ENCODE measurements around the gene PDE11A. TPM values are rescaled to one million over a fixed set of nuclear protein-coding genes. Genes with fewer than 3 reads are reported as not detected.

PDE11A gene
- total RNA-seq, 1 experiment from 2014 or later, result 0.13 TPM

GRCh38 chr2:177658309-177658708 is 414.3 kb downstream of the PDE11A start:
- Mint-ChIP-seq H3K27ac (no peak overlapping the region), H3K4me3 (no peak overlapping the region), H3K4me1 (peaks cover 21 to 23% of the 10 kb centered on the region in 2 experiments), H3K27me3 (ENCODE audit: low read depth) (peaks cover 67% of the 10 kb centered on the region), H3K36me3 (ENCODE audit: insufficient read depth in 1 of 3, low read depth in 3 of 3) (no peaks in the 10 kb centered on the region), H3K9me3 (no peaks in the 10 kb centered on the region)
- H4K8ac ChIP-seq (replicated peaks; ENCODE audit: insufficient read length, low read depth, low read length), result no peak overlapping the region
- H3K14ac ChIP-seq (ENCODE audit: insufficient read depth, low read length), result no peak overlapping the region
- no peak overlapping the region for H4K91ac ChIP-seq (ENCODE audit: insufficient read length, low read depth, low read length)
- H3K4me1 ChIP-seq (ENCODE audit: insufficient read depth, low read length), result peaks cover 3% of the 10 kb centered on the region; the same call in 1 of the 2 replicates
- no peak overlapping the region for H2BK20ac ChIP-seq (ENCODE audit: low read depth, low read length, poor library complexity, severe bottlenecking)
- no peak overlapping the region for H2BK12ac ChIP-seq (ENCODE audit: insufficient read length, low read depth, low read length)
- no peak for TF ChIP-seq CTCF (conservative IDR thresholded peaks at IDR 0.05)
- H3K79me2 ChIP-seq (ENCODE audit: insufficient read depth, low read length), result no peaks in the 10 kb centered on the region
- H2BK15ac ChIP-seq (ENCODE audit: low read depth, low read length), result no peak overlapping the region
- H3K4me2 ChIP-seq (ENCODE audit: insufficient read depth, insufficient read length, low read length), result no peak overlapping the region
- no peaks in the 10 kb centered on the region for H3K9me3 ChIP-seq (ENCODE audit: control insufficient read depth, low read depth, low read length)
- H4K20me1 ChIP-seq (ENCODE audit: control insufficient read depth, insufficient read depth, insufficient read length), result no peaks in the 10 kb centered on the region
- no peak overlapping the region for H3K27ac ChIP-seq (ENCODE audit: insufficient read length, low read depth, low read length)
- H3K27me3 ChIP-seq (ENCODE audit: insufficient read depth, low read length), result peaks cover 4% of the 10 kb centered on the region; the same call in 1 of the 2 replicates
- H3K23ac ChIP-seq (ENCODE audit: insufficient read length, low read depth, low read length), result no peak overlapping the region
- no peak overlapping the region for H2BK5ac ChIP-seq (ENCODE audit: insufficient read length, low read length)
- H3K79me1 ChIP-seq (ENCODE audit: insufficient read depth, low read depth, low read length, poor library complexity, severe bottlenecking), result no peaks in the 10 kb centered on the region
- no peak overlapping the region for H3T11ph ChIP-seq (ENCODE audit: low read length)
- H3K9ac ChIP-seq (ENCODE audit: extremely low read depth, insufficient read length, low read length), result no peak overlapping the region
- H4K5ac ChIP-seq (ENCODE audit: insufficient read length, low read depth, low read length), result no peak overlapping the region
- no peak overlapping the region for H3K4ac ChIP-seq (ENCODE audit: low read depth, low read length)
- no peak overlapping the region for H2AK5ac ChIP-seq (ENCODE audit: insufficient read length, low read length)
- H3K56ac ChIP-seq (ENCODE audit: insufficient read length, low read depth, low read length), result no peak overlapping the region
- no peak overlapping the region for H2AFZ ChIP-seq (ENCODE audit: low read length)
- no peak overlapping the region for H2BK120ac ChIP-seq (ENCODE audit: low read depth, low read length, poor library complexity, severe bottlenecking)
- H3K23me2 ChIP-seq (ENCODE audit: insufficient read length, low read depth, low read length, poor library complexity, severe bottlenecking), result no peaks in the 10 kb centered on the region
- no peak for DNase-seq
- H3K18ac ChIP-seq (ENCODE audit: insufficient read length, low read depth, low read length), result no peak overlapping the region
